Stimulated activated naive CD8-positive, alpha-beta T cell treated with anti-CD3 and anti-CD28 coated beads, Interleukin-15, Interleukin-2, amounts not matched to agents 100 ng/mL and 50 ng/mL, for 24 hours (primary cell): Measurements from ENCODE around the gene CAP1.
A peak's percentile ranks its signal among the peaks of the same experiment; 100 is the strongest.

Experiments
- H3K27ac Mint-ChIP-seq: one replicate; pipeline ENCODE4 v1.8.0; 2021; ENCODE audit warnings: mild to moderate bottlenecking, mixed read lengths
- H3K27me3 Mint-ChIP-seq: one replicate; pipeline ENCODE4 v1.8.0; 2021; ENCODE audit warnings: mixed read lengths
- H3K36me3 Mint-ChIP-seq: one replicate; pipeline ENCODE4 v1.8.0; 2021; ENCODE audit warnings: low read depth, mixed read lengths
- H3K4me1 Mint-ChIP-seq: one replicate; pipeline ENCODE4 v1.8.0; 2021; ENCODE audit warnings: low read depth, mixed read lengths
- H3K4me3 Mint-ChIP-seq: one replicate; pipeline ENCODE4 v1.8.0; 2021; ENCODE audit warnings: mild to moderate bottlenecking, mixed read lengths
- H3K9me3 Mint-ChIP-seq: one replicate; pipeline ENCODE4 v1.8.0; 2021; ENCODE audit warnings: mixed read lengths

The CAP1 gene

GRCh38 chr1:40044110-40044509, 3.6 kb downstream of the CAP1 start:
- H3K4me3 Mint-ChIP-seq, result peak overlapping the region; percentile 96
- peak overlapping the region; percentile 81 for H3K27ac Mint-ChIP-seq
- no peaks in the 10 kb centered on the region for H3K27me3 Mint-ChIP-seq
- no peaks in the 10 kb centered on the region for H3K9me3 Mint-ChIP-seq
- peaks cover 79% of the 10 kb centered on the region for H3K4me1 Mint-ChIP-seq
- H3K36me3 Mint-ChIP-seq, result peaks cover 72% of the 10 kb centered on the region

GRCh38 chr1:40045182-40045581, 4.7 kb downstream of the CAP1 start:
- H3K4me1 Mint-ChIP-seq, result peaks cover 83% of the 10 kb centered on the region
- no peaks in the 10 kb centered on the region for H3K9me3 Mint-ChIP-seq
- H3K4me3 Mint-ChIP-seq, result peak overlapping the region; percentile 69
- peak overlapping the region; percentile 77 for H3K27ac Mint-ChIP-seq
- peaks cover 82% of the 10 kb centered on the region for H3K36me3 Mint-ChIP-seq
- H3K27me3 Mint-ChIP-seq, result no peaks in the 10 kb centered on the region

- H3K27me3 Mint-ChIP-seq, result no peaks in the 10 kb centered on the region
- H3K36me3 Mint-ChIP-seq, result peaks cover 86% of the 10 kb centered on the region
- H3K4me3 Mint-ChIP-seq, result peak overlapping the region; percentile 51
- peak overlapping the region; percentile 77 for H3K27ac Mint-ChIP-seq
- no peaks in the 10 kb centered on the region for H3K9me3 Mint-ChIP-seq
- H3K4me1 Mint-ChIP-seq, result peaks cover 89% of the 10 kb centered on the region
These were observed 5.2 kb downstream of the CAP1 start for GRCh38 chr1:40045766-40046165.

- H3K27ac Mint-ChIP-seq, result peak overlapping the region; percentile 83
- no peaks in the 10 kb centered on the region for H3K9me3 Mint-ChIP-seq
- H3K4me3 Mint-ChIP-seq, result peak overlapping the region; percentile 62
- H3K4me1 Mint-ChIP-seq, result peaks cover 94% of the 10 kb centered on the region
- H3K36me3 Mint-ChIP-seq, result peaks cover 82% of the 10 kb centered on the region
- H3K27me3 Mint-ChIP-seq, result no peaks in the 10 kb centered on the region
These were observed 6.7 kb downstream of the CAP1 start for GRCh38 chr1:40047276-40047675.

- Mint-ChIP-seq H3K4me3 (peak overlapping the region; percentile 62), H3K27me3 (no peaks in the 10 kb centered on the region), H3K36me3 (peaks cover 82% of the 10 kb centered on the region), H3K27ac (peak overlapping the region; percentile 83), H3K4me1 (peaks cover 94% of the 10 kb centered on the region), H3K9me3 (no peaks in the 10 kb centered on the region)
These were observed 7.2 kb downstream of the CAP1 start for GRCh38 chr1:40047769-40048168.

- peak overlapping the region; percentile 60 for H3K4me3 Mint-ChIP-seq
- H3K4me1 Mint-ChIP-seq, result peaks cover 93% of the 10 kb centered on the region
- peak overlapping the region; percentile 89 for H3K27ac Mint-ChIP-seq
- no peaks in the 10 kb centered on the region for H3K27me3 Mint-ChIP-seq
- H3K36me3 Mint-ChIP-seq, result peaks cover 78% of the 10 kb centered on the region
- no peaks in the 10 kb centered on the region for H3K9me3 Mint-ChIP-seq
These were observed 9.2 kb downstream of the CAP1 start for GRCh38 chr1:40049725-40050124.

GRCh38 chr1:40050863-40051262, 10.3 kb downstream of the CAP1 start:
- peaks cover 72% of the 10 kb centered on the region for H3K36me3 Mint-ChIP-seq
- peak overlapping the region; percentile 40 for H3K4me3 Mint-ChIP-seq
- peak overlapping the region; percentile 78 for H3K27ac Mint-ChIP-seq
- no peaks in the 10 kb centered on the region for H3K27me3 Mint-ChIP-seq
- peaks cover 93% of the 10 kb centered on the region for H3K4me1 Mint-ChIP-seq
- no peaks in the 10 kb centered on the region for H3K9me3 Mint-ChIP-seq

- Mint-ChIP-seq H3K4me3 (no peak overlapping the region), H3K27me3 (no peaks in the 10 kb centered on the region), H3K9me3 (no peaks in the 10 kb centered on the region), H3K4me1 (peaks cover 95% of the 10 kb centered on the region), H3K27ac (no peak overlapping the region), H3K36me3 (peaks cover 77% of the 10 kb centered on the region)
These were observed 12.8 kb downstream of the CAP1 start for GRCh38 chr1:40053138-40053887.

- peaks cover 81% of the 10 kb centered on the region for H3K36me3 Mint-ChIP-seq
- H3K4me3 Mint-ChIP-seq, result no peak overlapping the region
- H3K27ac Mint-ChIP-seq, result peak overlapping the region; percentile 79
- no peaks in the 10 kb centered on the region for H3K9me3 Mint-ChIP-seq
- H3K27me3 Mint-ChIP-seq, result no peaks in the 10 kb centered on the region
- H3K4me1 Mint-ChIP-seq, result peaks cover 97% of the 10 kb centered on the region
These were observed 16.2 kb downstream of the CAP1 start for GRCh38 chr1:40056519-40057309.

GRCh38 chr1:40057310-40058030, 16.9 kb downstream of the CAP1 start:
- H3K9me3 Mint-ChIP-seq, result no peaks in the 10 kb centered on the region
- peaks cover 82% of the 10 kb centered on the region for H3K36me3 Mint-ChIP-seq
- H3K27me3 Mint-ChIP-seq, result no peaks in the 10 kb centered on the region
- peak overlapping the region; percentile 79 for H3K27ac Mint-ChIP-seq
- no peak overlapping the region for H3K4me3 Mint-ChIP-seq
- peaks cover 95% of the 10 kb centered on the region for H3K4me1 Mint-ChIP-seq

GRCh38 chr1:40058097-40058452, 17.5 kb downstream of the CAP1 start:
- H3K36me3 Mint-ChIP-seq, result peaks cover 80% of the 10 kb centered on the region
- peak overlapping the region; percentile 75 for H3K4me3 Mint-ChIP-seq
- peak overlapping the region; percentile 92 for H3K27ac Mint-ChIP-seq

GRCh38 chr1:40058453-40059337, 18.2 kb downstream of the CAP1 start:
- Mint-ChIP-seq H3K27ac (peak overlapping the region; percentile 92), H3K4me3 (peak overlapping the region; percentile 75), H3K4me1 (peaks cover 91% of the 10 kb centered on the region), H3K27me3 (no peaks in the 10 kb centered on the region), H3K9me3 (no peaks in the 10 kb centered on the region), H3K36me3 (peaks cover 80% of the 10 kb centered on the region)

More at GRCh38 chr1:40058097-40058452, 17.5 kb downstream of the CAP1 start:
- H3K9me3 Mint-ChIP-seq, result no peaks in the 10 kb centered on the region
- no peaks in the 10 kb centered on the region for H3K27me3 Mint-ChIP-seq
- peaks cover 90% of the 10 kb centered on the region for H3K4me1 Mint-ChIP-seq

GRCh38 chr1:40059338-40059959, 18.9 kb downstream of the CAP1 start:
- Mint-ChIP-seq H3K4me3 (peak overlapping the region; percentile 75), H3K4me1 (peaks cover 91% of the 10 kb centered on the region), H3K9me3 (no peaks in the 10 kb centered on the region), H3K36me3 (peaks cover 81% of the 10 kb centered on the region), H3K27me3 (no peaks in the 10 kb centered on the region), H3K27ac (peak overlapping the region; percentile 92)
